A549 (cell line): Measurements from ENCODE around the gene PTPRG. TPM values are rescaled to one million over a fixed set of nuclear protein-coding genes. Genes with fewer than 3 reads are reported as not detected.

Experiments used
- ATAC-seq, 2 experiments: fragments of 200-7000 bp in 1 of 2; fragments of >200 bp in 1 of 2; cut with Nextera tagmentation in 1 of 2; cut with Tn5 transposase in 1 of 2; 3 replicates each; pipeline versions ENCODE4 v1.8.0 to v1.9.1; 2018 to 2020; ENCODE audit warnings: mild to moderate bottlenecking in 1 of 2, moderate library complexity in 1 of 2
- CTCF ChIA-PET: fragments of 300-600 bp; sonication (Branson Sonifier 250); formaldehyde crosslinking; extraction: SDS; loops from one replicate; lab custom pipeline; 2021; ENCODE audit warnings: antibody characterized with exemption, inconsistent platforms; lab: Yijun Ruan, JAX
- POLR2A ChIA-PET: fragments of 350-600 bp; formaldehyde crosslinking; extraction: SDS; loops from one replicate; lab custom pipeline; 2021; ENCODE audit warnings: antibody characterized with exemption, inconsistent platforms; lab: Yijun Ruan, JAX
- DNase-seq, 2 experiments: peaks; one replicate each; pipeline versions ENCODE4 v3.0.0 to v3.0.0-alpha.2; 2011 to 2016; ENCODE audit warnings: low read depth in 1 of 2, low spot score in 1 of 2
- FAIRE-seq: peaks from 2 replicates; lab custom pipeline; 2011; peaks lifted over from hg19 to GRCh38; lab: Jason Lieb, UNC
- H3K27ac ChIP-seq, 2 experiments: fragments of >200 bp; sonication (Bioruptor Twin); formaldehyde crosslinking; 3 replicates each; pipeline ENCODE4 v1.5.1; 2016 to 2017
- H3K4me1 ChIP-seq: fragments of >200 bp; sonication (Bioruptor Twin); formaldehyde crosslinking; 3 replicates; pipeline ENCODE4 v1.6.1; 2016
- H3K4me2 ChIP-seq: fragments of >200 bp; sonication (Bioruptor Twin); formaldehyde crosslinking; 3 replicates; pipeline ENCODE4 v1.6.1; 2016
- H3K4me3 ChIP-seq: fragments of >200 bp; sonication (Bioruptor Twin); formaldehyde crosslinking; 3 replicates; pipeline ENCODE4 v1.5.1; 2016
- H3K9me3 ChIP-seq: fragments of >200 bp; sonication (Bioruptor Twin); formaldehyde crosslinking; 3 replicates; pipeline ENCODE4 v1.6.1; 2016
- BHLHE40 ChIP-seq: IDR thresholded peaks from 2 replicates; pipeline ENCODE4 v1.6.1; 2012; ENCODE audit warnings: low read depth, low read length, inconsistent platforms
- E2F6 ChIP-seq: IDR thresholded peaks from 2 replicates; pipeline ENCODE4 v1.6.1; 2012; ENCODE audit warnings: low read depth, borderline replicate concordance
- FOSL2 ChIP-seq, 2 experiments: fragments of 450-650 bp in 1 of 2; fragments of >200 bp in 1 of 2; sonication (Bioruptor Twin) in 1 of 2; formaldehyde crosslinking; IDR thresholded peaks; 2 replicates each; pipeline versions ENCODE4 v1.5.0 to v1.6.1; 2016 to 2020; ENCODE audit warnings: mild to moderate bottlenecking in 1 of 2, moderate library complexity in 1 of 2
- HDAC2 ChIP-seq: fragments of 200-600 bp; sonication (generic); IDR thresholded peaks from 2 replicates; pipeline ENCODE4 v1.6.1; 2016
- HOXA7 ChIP-seq: fragments of 250-450 bp; sonication (Bioruptor Pico); IDR thresholded peaks from 2 replicates; pipeline ENCODE4 v1.5.0; 2020; ENCODE audit warnings: mild to moderate bottlenecking, moderate library complexity
- HOXB13 ChIP-seq: fragments of 250-450 bp; sonication (Bioruptor Pico); IDR thresholded peaks from 2 replicates; pipeline ENCODE4 v1.5.0; 2020; ENCODE audit warnings: low read depth, mild to moderate bottlenecking, moderate library complexity
- HOXB5 ChIP-seq: fragments of 250-450 bp; sonication (Bioruptor Pico); IDR thresholded peaks from 2 replicates; pipeline ENCODE4 v1.5.0; 2020; ENCODE audit warnings: mild to moderate bottlenecking, moderate library complexity
- KDM5A ChIP-seq: fragments of 200-600 bp; sonication (generic); IDR thresholded peaks from 2 replicates; pipeline ENCODE4 v1.6.1; 2016; ENCODE audit warnings: antibody characterized with exemption, mild to moderate bottlenecking
- NFE2L2 ChIP-seq: fragments of 150-350 bp; conservative IDR thresholded peaks from 2 replicates; pipeline ENCODE4 v1.6.1; 2014; ENCODE audit warnings: low read length
- PHF8 ChIP-seq: fragments of 200-600 bp; sonication (generic); IDR thresholded peaks from 2 replicates; pipeline ENCODE4 v1.6.1; 2016; ENCODE audit warnings: low read depth, mild to moderate bottlenecking, antibody characterized with exemption, moderate library complexity, borderline replicate concordance
- POLR2AphosphoS2 ChIP-seq: conservative IDR thresholded peaks from 2 replicates; pipeline ENCODE4 v1.6.1; 2012; ENCODE audit warnings: low read length, improper control_type of control experiment, inconsistent platforms
- RARB ChIP-seq: fragments of 250-450 bp; sonication (Bioruptor Pico); IDR thresholded peaks from 2 replicates; pipeline ENCODE4 v1.8.0; 2021; ENCODE audit warnings: mild to moderate bottlenecking, moderate library complexity
- RNF2 ChIP-seq: fragments of 200-600 bp; sonication (generic); IDR thresholded peaks from 2 replicates; pipeline ENCODE4 v1.6.1; 2016; ENCODE audit warnings: low read depth, mild to moderate bottlenecking, antibody characterized with exemption, moderate library complexity, borderline replicate concordance
- USF2 ChIP-seq: fragments of 450-650 bp; IDR thresholded peaks from 2 replicates; pipeline ENCODE4 v1.6.1; 2014; ENCODE audit warnings: antibody characterized with exemption
- ZC3H11A ChIP-seq: fragments of 450-650 bp; IDR thresholded peaks from 2 replicates; pipeline ENCODE4 v1.6.1; 2014; ENCODE audit warnings: antibody characterized with exemption, mild to moderate bottlenecking
- ZFP36 ChIP-seq: fragments of 450-650 bp; IDR thresholded peaks from 2 replicates; pipeline ENCODE4 v1.6.1; 2014; ENCODE audit warnings: borderline replicate concordance; ENCODE audit not compliant: partially characterized antibody
- WGBS: methylation state at CpG from one replicate; pipeline ENCODE4 v1.1.6; 2017; ENCODE audit errors: missing lambda C conversion rate; 5-methylcytosine and 5-hydroxymethylcytosine counted together
- polyA plus RNA-seq, 4 experiments: library from polyadenylated mRNA; depleted of rRNA in 3 of 4; stranded (reverse); fragments of >200 nt; fragmentation: RNase III in 1 of 4; extraction: RNeasy Plus Mini Kit Qiagen cat#74134 plus additional on column Dnase treatment in 1 of 4; gene quantifications; 2 replicates in 3 of 4; 3 replicates in 1 of 4; pipeline ENCODE4 v1.2.3, GENCODE V29; 2011 to 2017
- TF ChIP-seq, protein P1 (sequence below): fragments of 200-600 bp; sonication (generic); IDR thresholded peaks from 2 replicates; pipeline ENCODE4 v1.6.1; 2016; ENCODE audit warnings: antibody characterized with exemption, mild to moderate bottlenecking, moderate library complexity
- TF ChIP-seq, protein P2 (sequence below): fragments of >200 bp; sonication (Bioruptor Twin); formaldehyde crosslinking; IDR thresholded peaks from 3 replicates; pipeline ENCODE4 v1.6.1; 2016
- TF ChIP-seq, protein P3 (sequence below): IDR thresholded peaks from 2 replicates; pipeline ENCODE4 v1.6.1; 2012
- TF ChIP-seq, protein P4 (sequence below): fragments of 150-350 bp; IDR thresholded peaks from 2 replicates; pipeline ENCODE4 v1.6.1; 2014; ENCODE audit warnings: low read depth, mild to moderate bottlenecking, low read length

PTPRG gene
- polyA plus RNA-seq, 2 of the 4 experiments (the other 2 are of a cell fraction): 4.5 to 4.8 TPM

DNA sequence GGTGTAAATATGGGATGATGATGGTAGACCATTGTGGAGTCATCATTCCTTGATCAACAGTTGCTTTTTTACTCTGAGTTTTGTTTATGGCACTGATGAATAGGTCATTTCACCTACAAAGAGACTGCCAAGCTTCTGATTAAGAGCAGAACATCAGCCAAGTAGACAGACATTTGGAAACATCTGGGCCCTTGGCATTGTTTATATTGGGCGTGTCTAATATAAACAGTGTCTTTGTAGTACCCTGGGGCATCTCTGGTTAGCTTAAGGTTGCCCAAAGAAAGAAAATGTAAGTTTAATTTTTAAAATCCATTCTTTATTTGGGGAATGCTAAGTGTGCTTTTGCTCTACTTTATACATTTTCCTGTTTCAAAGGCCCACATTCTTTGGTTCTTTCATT lies 435.0 kb downstream of the PTPRG start:
- no peak for ATAC-seq
- no peak for FAIRE-seq
- POLR2A ChIA-PET: no interaction called here

More for the DNA sequence above, 435.0 kb downstream of the PTPRG start:
- WGBS: 0% methylated on average over 1 of the region's 1 CpG
- TF ChIP-seq ZFP36: no peak
- no peak for TF ChIP-seq HOXB5
- no peak for TF ChIP-seq POLR2AphosphoS2
- no peak for TF ChIP-seq HOXB13 (CRISPR knock-in tag)
- TF ChIP-seq, protein P1, sequence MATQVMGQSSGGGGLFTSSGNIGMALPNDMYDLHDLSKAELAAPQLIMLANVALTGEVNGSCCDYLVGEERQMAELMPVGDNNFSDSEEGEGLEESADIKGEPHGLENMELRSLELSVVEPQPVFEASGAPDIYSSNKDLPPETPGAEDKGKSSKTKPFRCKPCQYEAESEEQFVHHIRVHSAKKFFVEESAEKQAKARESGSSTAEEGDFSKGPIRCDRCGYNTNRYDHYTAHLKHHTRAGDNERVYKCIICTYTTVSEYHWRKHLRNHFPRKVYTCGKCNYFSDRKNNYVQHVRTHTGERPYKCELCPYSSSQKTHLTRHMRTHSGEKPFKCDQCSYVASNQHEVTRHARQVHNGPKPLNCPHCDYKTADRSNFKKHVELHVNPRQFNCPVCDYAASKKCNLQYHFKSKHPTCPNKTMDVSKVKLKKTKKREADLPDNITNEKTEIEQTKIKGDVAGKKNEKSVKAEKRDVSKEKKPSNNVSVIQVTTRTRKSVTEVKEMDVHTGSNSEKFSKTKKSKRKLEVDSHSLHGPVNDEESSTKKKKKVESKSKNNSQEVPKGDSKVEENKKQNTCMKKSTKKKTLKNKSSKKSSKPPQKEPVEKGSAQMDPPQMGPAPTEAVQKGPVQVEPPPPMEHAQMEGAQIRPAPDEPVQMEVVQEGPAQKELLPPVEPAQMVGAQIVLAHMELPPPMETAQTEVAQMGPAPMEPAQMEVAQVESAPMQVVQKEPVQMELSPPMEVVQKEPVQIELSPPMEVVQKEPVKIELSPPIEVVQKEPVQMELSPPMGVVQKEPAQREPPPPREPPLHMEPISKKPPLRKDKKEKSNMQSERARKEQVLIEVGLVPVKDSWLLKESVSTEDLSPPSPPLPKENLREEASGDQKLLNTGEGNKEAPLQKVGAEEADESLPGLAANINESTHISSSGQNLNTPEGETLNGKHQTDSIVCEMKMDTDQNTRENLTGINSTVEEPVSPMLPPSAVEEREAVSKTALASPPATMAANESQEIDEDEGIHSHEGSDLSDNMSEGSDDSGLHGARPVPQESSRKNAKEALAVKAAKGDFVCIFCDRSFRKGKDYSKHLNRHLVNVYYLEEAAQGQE: no peak
- no peak for TF ChIP-seq KDM5A
- no peak for TF ChIP-seq HOXA7
- TF ChIP-seq FOSL2 (IDR thresholded peaks at IDR 0.05): no peak
- no peak for TF ChIP-seq FOSL2 (CRISPR knock-in tag; IDR thresholded peaks at IDR 0.05)
- no peak for TF ChIP-seq RARB
- TF ChIP-seq, protein P2, sequence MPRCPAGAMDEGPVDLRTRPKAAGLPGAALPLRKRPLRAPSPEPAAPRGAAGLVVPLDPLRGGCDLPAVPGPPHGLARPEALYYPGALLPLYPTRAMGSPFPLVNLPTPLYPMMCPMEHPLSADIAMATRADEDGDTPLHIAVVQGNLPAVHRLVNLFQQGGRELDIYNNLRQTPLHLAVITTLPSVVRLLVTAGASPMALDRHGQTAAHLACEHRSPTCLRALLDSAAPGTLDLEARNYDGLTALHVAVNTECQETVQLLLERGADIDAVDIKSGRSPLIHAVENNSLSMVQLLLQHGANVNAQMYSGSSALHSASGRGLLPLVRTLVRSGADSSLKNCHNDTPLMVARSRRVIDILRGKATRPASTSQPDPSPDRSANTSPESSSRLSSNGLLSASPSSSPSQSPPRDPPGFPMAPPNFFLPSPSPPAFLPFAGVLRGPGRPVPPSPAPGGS: no peak
- TF ChIP-seq RNF2: no peak
- TF ChIP-seq ZC3H11A: no peak
- TF ChIP-seq HDAC2: no peak
- no peak for TF ChIP-seq E2F6
- no peak for TF ChIP-seq PHF8
- TF ChIP-seq, protein P3, sequence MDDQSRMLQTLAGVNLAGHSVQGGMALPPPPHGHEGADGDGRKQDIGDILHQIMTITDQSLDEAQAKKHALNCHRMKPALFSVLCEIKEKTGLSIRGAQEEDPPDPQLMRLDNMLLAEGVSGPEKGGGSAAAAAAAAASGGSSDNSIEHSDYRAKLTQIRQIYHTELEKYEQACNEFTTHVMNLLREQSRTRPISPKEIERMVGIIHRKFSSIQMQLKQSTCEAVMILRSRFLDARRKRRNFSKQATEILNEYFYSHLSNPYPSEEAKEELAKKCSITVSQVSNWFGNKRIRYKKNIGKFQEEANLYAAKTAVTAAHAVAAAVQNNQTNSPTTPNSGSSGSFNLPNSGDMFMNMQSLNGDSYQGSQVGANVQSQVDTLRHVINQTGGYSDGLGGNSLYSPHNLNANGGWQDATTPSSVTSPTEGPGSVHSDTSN: no peak
- TF ChIP-seq BHLHE40: no peak
- no peak for TF ChIP-seq USF2
- no peak for TF ChIP-seq NFE2L2
- TF ChIP-seq, protein P4, sequence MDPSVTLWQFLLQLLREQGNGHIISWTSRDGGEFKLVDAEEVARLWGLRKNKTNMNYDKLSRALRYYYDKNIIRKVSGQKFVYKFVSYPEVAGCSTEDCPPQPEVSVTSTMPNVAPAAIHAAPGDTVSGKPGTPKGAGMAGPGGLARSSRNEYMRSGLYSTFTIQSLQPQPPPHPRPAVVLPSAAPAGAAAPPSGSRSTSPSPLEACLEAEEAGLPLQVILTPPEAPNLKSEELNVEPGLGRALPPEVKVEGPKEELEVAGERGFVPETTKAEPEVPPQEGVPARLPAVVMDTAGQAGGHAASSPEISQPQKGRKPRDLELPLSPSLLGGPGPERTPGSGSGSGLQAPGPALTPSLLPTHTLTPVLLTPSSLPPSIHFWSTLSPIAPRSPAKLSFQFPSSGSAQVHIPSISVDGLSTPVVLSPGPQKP: no peak
- TF ChIP-seq, all 56 proteins: peak for 0
- no peak overlapping the region for H3K27ac ChIP-seq
- no peaks in the 10 kb centered on the region for H3K9me3 ChIP-seq
- DNase-seq: no peak
- CTCF ChIA-PET: no interaction called here
- peaks cover 6% of the 10 kb centered on the region; the same call in 1 of the 3 replicates for H3K4me1 ChIP-seq
- H3K4me3 ChIP-seq: no peak overlapping the region
- H3K4me2 ChIP-seq: no peak overlapping the region
